ENCODE results near the gene CCT8L2.
"Not testable (repeated sequence)": the region's sequence is repeated elsewhere in the genome, so short reads cannot be mapped to it uniquely, and the experiment has no call there.

Gene CCT8L2, protein sequence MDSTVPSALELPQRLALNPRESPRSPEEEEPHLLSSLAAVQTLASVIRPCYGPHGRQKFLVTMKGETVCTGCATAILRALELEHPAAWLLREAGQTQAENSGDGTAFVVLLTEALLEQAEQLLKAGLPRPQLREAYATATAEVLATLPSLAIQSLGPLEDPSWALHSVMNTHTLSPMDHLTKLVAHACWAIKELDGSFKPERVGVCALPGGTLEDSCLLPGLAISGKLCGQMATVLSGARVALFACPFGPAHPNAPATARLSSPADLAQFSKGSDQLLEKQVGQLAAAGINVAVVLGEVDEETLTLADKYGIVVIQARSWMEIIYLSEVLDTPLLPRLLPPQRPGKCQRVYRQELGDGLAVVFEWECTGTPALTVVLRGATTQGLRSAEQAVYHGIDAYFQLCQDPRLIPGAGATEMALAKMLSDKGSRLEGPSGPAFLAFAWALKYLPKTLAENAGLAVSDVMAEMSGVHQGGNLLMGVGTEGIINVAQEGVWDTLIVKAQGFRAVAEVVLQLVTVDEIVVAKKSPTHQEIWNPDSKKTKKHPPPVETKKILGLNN

DNA sequence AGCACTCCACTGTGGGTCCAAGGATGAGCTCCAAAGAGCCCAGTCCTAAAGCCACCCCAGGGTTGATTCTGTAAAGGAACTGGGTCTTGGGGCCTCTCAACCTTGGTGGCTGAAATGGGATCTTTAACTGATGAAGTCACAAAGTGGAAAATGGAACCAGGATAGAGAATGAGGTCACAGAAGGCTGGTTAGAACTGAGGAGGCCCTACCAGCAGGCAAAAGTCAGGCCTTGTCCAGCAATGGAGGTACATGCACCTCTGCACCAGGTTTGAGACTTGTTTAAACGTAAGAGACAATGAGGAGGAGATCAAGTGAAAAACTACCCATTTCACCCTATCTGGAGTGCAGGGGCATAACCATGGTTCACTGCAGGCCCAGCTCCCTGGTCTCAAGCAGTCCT is at the start of gene CCT8L2:
Gene CCT8L2 (minus strand): TSS at position 101 of the 400 bp plus-strand sequence. CDS start 260 bp downstream, outside the sequence.
- DNase-seq (ENCODE audit: low read depth in 2 of 2), result not testable (repeated sequence)

DNA sequence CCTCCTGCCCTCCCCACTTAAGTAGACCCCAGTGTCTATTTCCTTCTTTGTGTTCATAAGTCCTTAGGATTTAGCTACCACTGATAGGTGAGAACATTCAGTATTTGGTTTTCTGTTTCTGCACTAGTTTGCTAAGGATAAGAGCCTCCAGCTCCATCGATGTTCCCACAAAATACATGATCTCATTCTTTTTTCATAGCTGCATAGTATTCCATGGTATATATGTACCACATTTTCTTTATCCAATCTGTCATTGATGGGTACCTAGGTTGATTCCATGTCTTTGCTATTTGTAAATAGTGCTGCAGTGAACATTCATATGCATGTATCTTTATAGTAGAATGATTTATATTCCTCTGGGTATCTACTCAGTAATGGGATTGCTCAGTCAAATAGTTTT is 42.8 kb upstream of the CCT8L2 start:
- DNase-seq (ENCODE audit: low read depth in 2 of 2), result not testable (repeated sequence)

DNA sequence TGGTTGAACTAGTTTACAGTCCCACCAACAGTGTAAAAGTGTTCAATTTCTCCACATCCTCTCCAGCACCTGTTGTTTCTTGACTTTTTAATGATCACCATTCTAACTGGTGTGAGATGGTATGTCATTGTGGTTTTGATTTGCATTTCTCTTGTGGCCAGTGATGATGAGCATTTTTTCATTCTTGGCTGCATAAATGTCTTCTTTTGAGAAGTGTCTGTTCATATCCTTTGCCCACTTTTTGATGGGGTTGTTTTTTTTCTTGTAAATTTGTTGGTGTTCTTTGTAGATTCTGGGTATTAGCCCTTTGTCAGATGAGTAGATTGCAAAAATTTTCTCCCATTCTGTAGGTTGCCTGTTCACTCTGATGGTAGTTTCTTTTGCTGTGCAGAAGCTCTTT is 41.5 kb upstream of the CCT8L2 start:
- not testable (repeated sequence) for DNase-seq (ENCODE audit: low read depth in 2 of 2)

DNA sequence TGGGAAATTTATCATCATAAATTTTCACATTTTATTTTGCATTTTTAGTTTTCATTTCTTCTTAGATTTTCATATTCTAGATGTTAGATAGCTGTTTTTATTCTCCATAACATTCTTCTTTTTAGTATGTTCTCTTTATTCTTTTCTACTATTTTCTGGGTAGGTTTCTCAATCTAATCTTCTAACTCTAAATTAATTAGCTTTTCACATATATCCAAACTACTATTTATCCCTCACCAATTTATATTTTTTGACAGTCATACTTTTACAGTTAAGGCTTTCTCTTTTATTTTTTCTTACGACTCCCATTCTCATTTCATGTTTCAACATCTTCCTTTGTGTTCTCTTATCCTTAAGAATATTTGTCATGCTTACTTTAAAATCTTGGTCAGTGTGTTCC is 35.9 kb upstream of the CCT8L2 start:
- not testable (repeated sequence) for DNase-seq (ENCODE audit: low read depth in 2 of 2)

DNA sequence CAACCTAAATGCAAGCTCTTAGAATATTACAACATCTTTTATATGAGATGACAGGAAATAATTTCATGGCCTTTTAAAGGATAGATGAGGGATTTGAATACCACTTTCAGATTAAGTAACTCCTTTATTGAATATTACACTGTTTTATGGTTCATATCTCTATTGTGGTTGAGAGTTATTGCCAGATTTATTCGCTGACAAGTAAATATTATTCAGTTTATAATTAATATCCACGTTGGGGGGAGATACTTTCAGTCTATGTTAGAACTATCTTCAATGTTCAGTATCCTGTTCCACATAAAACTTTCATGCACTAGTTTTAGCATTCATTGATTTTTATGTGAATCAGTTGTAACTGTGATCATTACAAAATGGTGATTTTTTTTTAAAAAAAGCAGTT is 32.4 kb upstream of the CCT8L2 start:
- not testable (repeated sequence) for DNase-seq (ENCODE audit: low read depth in 2 of 2)

DNA sequence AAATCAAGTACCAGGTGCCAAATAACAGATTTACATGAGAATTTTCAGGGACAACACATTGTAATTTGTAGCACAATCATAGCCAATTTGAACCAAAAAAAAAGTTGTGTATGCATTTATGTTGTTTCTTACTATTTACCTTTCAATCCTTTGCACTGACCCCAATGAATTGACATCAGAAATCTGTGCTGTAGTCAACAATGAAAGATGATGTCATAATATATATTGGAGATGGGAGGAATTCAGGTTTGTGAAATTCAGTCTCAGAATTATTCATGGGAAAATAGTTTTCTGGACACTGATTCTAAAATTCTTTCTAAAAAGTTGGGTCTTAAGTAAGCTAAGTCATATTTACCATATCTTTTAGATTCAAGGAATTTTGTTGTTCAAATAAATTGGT is 31.0 kb upstream of the CCT8L2 start:
- DNase-seq (ENCODE audit: low read depth in 2 of 2), result not testable (repeated sequence)

DNA sequence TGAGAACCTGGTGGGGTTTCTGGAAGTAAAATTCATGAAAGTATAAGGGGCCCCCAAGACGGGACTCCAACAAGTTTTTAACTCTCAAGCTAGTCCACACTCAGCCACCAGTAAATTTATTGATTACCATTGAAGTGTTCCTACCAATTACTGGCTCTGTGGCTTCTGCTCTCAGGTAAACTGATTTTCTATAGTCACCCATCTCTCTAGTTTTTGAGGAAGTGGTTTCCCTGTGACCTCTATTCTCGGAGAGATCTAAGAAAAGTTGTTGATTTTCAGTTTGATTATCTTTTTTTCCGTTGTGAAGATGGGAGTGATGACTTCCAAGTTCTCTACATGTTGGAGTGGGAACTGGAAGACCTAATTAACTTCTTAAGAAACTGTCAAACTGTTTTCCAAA is 24.9 kb upstream of the CCT8L2 start:
- DNase-seq (ENCODE audit: low read depth in 2 of 2), result not testable (repeated sequence)

DNA sequence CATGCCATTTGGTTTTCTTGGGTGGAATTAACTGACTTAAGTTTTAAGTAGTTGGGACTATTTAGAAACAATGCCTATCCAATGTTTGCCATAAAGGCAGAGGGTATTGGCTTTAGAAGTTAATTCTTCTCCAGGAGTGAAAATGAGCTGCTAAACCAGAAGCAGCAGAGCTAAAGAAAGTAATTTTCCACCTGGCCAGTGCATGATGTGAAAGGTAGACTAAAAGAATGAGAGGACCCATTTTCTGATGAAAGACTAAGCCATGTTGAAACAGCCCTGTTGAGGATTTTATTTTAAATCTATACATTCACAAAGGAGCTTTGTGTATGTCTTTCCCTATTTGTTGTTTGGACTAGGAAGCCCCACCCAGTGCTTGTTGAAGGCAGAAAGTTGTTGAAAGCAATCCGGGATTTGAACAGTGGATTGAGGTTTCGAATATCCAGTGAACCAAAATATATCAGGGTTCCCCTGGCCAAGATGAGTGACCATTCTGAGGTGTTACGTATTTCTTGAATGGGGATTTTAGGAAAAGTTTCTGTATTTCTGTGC is 23.9 kb upstream of the CCT8L2 start:
- DNase-seq (ENCODE audit: low read depth in 2 of 2), result not testable (repeated sequence)

DNA sequence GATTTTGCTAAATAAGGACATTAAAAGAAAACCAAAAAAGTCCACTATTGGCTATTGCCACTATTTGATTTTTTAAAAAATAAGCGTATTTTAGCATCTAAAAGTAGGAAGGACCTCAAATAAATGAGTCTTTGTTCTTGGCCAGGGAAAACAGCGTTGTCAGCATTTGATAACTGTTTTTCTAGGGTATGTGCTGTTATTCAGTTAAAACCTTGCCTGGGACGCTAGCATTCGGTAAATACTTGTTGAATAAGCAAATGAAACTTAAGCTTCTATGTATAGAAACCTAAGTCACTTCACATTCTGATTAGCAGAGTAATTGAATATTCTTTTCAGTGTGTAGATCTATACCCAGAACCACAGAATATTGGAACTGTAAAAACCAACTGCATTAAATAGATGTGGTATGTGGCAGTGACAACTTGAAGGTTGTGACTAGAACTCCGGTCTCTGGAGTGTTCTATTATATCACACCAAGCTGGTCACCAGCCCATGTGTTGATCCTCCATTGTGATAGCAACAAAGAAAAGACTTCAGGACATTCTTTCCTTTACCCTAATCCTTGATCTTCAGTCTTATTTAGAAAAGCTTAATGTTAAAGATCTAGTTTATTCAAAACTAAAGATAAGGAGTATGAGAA is 23.1 kb upstream of the CCT8L2 start:
- DNase-seq (ENCODE audit: low read depth in 2 of 2), result not testable (repeated sequence)

DNA sequence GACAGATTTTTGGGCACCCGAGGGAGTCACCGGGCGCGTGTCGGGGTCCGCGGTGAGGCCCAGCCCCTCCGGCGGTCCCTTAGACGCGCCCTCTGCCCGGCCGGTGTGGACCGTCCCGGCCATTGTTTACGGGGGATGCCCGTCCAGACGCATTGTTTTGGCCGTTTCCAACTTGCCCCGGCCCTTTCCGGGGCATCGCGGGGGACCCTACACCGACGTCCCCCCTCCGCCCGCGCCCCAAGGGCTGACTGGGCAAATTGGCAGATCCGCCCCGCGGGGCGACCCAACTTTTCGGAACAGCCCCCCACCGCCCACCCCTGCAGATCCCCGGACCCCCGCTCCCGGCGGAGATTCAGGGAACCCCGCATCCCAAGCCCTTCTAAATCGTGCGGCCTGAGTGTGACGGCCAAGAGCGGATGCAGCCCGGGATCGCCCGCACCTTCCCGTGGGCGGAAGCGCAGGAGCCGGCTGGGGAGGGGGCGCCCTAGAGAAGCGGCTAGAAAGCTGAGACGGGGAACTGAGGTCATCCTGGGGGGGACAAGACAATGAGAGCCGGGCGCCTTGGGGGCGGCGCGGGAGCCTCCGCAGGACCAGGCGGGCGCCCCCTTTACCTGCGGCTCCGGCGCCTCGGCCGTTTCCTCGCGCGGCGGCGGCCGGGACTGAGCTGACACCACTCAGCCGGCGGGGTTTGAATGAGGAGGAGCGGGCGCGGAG is 17.1 kb upstream of the CCT8L2 start:
- DNase-seq (ENCODE audit: low read depth in 2 of 2), result no peak

DNA sequence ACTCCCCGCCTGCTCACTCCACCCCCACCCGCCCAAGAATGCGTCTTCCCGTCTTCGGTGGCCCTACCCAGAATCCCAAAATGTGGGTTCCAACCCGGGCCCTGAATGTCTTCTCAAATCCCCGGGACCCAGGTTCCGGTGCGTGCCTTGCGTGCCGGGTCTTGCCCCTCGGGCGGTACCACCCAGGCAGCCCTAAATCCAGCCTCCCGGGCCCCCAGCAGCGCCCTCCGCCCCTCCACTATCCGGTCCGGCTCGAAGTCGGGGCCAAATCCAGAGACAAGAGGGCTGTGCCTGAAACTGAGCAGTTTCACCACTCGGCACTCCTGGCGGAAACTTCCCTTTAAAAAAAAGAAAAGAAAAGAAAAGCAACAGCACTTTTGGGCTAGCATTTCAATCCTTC is 16.3 kb upstream of the CCT8L2 start:
- DNase-seq (ENCODE audit: low read depth in 2 of 2), result no peak

DNA sequence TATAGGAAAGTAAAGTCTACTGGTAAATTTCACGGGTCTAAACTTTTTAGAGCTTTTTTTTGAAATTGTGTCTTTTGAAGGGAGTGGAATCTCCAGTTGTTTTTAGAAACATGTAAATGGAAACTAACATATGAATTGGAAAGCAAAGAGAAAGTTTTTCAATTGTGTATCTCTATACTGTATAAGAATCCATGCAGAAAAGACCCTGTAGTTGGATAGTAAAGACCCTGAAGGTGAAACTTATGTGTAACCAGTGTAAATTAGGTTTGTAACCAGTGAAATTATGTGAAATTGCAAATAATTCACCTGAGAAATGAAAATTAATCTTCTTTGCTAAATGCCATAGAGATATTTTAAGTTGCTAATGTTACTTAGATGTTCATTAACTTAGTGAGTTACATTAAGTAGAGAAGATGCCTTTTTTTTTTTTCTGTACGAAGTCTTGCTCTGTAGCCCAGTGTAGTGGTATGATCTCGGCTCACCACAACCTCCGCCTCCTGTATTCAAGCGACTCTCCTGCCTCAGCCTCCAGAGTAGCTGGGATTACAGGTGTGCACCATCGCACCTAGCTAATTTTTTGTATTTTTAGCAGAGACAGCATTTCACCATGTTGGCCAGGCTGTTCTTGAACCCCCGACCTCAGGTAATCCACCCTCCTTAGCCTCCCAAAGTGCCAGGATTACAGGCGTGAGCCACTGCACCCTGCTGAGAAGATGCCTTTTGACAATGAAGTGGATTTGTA is 11.8 kb upstream of the CCT8L2 start:
- not testable (repeated sequence) for DNase-seq (ENCODE audit: low read depth in 2 of 2)

DNA sequence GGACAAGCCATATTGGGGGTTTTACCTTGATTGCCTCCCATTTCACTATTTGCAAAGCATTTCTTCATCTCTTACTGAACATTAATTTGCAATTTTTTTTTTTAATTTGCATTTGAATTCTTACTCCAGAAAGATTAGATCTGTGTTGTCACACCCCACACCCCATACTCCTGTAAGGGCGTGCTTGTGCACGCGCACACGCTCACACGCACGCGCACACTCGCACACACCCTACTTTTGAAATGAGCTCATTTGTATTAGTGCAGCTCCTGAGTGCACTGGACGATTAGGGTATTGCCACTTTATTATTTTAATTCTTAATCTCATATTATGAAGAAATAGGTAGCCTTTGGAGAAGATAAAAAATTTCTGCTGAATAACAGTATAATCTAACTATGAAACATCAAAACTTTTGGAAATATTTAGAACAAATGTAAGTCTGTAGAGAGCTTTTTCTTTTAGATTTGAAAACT is 11.2 kb upstream of the CCT8L2 start:
- not testable (repeated sequence) for DNase-seq (ENCODE audit: low read depth in 2 of 2)

DNA sequence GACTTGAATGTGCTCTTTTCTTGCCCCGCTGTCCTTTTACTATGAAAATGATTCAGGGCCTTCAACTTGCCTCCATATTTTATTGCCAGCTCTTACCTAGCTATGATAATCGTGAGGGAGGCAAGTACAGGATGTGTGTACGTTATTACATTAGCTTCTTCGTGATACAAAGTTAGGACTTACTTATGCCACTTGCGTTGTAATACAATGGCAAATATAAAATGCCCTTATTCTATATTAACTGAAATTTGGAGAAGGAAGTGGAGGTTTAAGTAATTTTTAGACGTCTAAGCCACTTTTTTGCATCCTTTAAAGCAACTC is 10.8 kb upstream of the CCT8L2 start:
- no peak for DNase-seq (ENCODE audit: low read depth in 2 of 2)

DNA sequence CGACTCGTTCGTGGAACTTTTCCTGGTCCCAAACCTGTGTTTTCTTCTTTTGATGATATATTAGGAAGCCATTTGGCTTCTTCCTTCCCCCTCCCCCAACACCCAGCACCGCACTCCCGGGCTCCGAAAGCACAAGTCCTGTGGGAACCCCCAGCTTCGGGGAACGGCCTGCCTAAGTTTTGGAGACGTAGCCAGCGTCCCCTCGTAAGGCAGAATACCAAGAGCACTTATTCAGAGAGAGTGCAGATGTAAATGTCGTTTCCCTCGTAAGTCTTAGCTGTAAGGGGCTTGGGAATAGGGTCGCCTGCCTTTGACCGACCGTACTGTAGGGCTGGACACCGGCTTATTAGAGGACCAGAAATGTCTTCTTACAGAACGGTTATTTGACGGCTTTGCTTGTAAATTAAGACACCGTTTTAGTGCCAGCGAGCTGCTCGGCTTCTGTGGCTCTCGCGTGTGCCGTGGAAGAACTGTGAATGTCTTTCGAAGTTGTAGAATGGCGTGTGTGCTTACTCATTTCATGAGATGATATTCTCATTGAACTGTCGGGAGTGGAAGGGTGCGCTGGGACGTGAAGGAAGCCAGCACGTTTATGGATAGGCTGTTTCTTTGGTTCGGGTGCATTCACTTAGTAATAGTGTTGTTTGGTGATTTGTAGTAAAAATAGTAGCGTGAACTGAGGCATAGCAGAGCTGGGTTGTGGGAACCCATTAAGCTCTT is 10.3 kb upstream of the CCT8L2 start:
- not testable (repeated sequence) for DNase-seq (ENCODE audit: low read depth in 2 of 2)

DNA sequence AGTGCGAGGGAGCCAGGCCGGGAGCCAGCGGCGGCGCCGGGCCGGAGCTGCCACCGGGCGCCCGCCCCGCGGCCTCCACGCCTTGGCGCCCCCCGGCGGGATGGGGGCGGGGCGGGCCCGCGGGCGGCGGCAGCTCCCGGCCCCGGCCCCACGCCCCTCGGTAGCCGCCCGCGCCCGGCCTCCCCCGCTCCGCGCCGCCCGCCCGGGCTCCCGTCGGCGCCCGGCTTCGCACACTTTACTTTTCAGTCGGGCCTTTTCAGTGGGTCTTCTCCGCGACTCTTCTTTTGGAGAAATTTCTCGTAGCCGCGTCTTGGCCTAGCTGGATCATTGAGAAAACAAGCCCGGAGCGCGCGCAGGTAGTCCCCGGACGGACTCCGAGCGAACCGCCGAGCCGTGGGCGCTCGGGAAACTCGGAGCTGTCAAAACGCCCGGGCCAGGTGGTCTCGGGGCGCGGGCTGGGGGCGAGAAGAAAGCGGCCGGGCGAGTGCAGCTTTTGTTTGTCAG is 9.7 kb upstream of the CCT8L2 start:
- DNase-seq (ENCODE audit: low read depth in 2 of 2), result not testable (repeated sequence)

DNA sequence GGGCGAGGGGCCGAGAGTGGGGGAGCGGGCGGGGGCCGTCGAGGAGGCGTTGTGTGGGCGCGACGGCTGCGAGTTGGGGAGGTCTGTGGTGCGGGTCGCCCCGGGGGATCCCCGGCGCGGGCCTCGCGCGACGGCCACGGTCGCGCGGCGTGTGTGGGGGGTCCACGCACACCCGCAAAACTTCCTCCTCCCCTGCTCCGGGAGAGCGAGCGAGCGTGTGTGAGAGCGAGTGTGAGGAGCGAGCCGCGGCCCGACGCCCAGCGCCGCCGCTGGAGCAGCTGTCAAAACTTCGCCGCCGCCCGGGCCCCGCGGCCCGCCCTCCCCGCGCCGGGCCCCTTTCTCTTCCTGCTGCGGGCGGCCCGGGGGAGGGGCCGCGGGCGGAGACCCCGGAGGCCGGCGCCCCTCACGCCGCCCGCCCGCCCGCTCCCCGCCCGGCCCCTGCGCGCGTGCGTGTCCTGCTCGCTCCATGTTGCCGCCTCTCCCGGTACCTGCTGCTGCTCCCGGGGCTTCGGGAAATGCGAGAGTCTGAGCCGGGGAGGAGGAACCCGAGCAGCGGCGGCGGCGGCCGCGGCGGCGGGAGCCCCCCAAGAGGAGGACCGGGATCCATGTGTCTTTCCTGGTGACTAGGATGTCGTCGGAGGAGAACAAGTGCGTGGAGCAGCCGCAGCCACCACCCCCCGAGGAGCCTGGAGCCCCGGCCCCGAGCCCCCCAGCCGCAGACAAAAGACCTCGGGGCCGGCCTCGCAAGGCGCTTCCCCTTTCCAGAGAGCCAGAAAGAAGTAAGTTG is 9.0 kb upstream of the CCT8L2 start:
- DNase-seq (ENCODE audit: low read depth in 2 of 2), result peak in 1 of 2 donors; percentile 5

DNA sequence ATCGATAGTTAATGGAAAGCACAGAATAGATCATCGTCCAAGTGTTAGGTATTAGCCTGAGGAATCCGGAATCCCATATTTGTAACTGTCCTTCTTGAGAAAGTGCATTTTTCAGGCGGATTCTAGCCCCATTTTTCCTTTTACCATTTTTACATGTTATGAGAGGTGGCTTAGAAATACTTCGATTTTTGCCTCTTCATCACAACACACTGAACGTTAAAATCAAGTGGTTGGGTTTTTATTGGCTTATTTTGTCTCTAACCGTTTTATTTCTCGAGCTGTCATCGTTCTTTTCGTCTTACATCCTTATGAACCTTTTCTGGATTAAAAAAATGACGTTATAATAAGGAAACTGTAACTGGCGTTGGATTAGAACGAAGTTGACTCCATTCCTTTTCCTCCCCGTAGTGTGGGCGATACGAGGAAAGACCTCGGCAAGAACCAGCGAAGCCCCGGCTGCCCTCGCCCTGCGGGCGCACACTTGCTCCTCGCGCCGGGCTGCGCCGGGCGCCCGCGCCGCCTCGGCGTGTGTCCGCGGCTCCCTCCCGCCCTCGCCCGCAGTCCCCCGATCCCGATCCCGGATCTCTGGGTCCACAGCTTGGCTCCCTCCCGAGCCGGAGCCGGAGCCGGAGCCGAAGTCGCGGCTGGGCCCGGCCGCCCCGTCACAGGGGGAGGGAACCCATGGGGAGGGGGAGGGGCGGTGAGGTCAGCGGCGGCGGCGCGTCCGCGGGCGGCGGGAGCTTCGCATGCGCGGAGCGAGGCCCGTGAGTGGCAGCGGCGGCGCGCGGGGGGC is 8.2 kb upstream of the CCT8L2 start:
- peak in 1 of 2 donors; percentile 62 for DNase-seq (ENCODE audit: low read depth in 2 of 2)

DNA sequence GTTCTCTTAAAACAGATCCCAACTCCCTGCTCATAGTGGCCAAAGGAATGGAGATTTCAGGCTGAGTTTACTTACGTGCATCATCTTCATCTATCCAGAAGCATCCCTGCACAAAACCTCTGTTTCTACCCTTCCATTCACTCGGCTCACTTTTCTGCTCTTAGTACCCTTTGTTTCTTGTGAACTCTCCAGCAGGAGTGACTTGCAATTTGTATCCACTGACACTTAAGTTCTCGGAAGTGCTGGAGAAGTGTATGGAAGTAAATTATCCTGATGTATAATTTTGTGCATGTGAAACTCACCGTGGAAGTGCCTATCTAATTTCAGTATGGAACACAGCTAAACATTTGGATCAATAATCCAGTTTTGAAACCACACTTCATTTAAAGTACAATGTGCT is 7.0 kb upstream of the CCT8L2 start:
- not testable (repeated sequence) for DNase-seq (ENCODE audit: low read depth in 2 of 2)
